ENCODE data around the gene FAM184A.

DNA sequence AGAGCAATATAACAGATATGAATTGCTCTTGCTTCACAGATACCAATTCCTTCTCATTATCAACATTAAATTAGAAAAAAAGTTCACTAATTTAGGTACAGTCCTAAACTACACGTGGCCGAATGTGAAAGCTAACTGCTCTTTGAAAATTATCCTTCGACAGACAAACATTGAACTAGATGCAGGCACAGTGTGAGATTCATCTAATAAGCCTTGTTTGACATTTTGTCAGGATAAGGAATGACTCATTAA, 1.1 kb downstream of the FAM184A start:
- no peak for TF ChIP-seq PHF8 (CRISPR knock-in tag; IDR thresholded peaks at IDR 0.05)
- TF ChIP-seq ZNF317 (CRISPR knock-in tag; IDR thresholded peaks at IDR 0.05), result no peak
- TF ChIP-seq, protein P1, sequence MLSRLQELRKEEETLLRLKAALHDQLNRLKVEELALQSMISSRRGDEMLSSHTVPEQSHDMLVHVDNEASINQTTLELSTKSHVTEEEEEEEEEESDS (CRISPR knock-in tag; IDR thresholded peaks at IDR 0.05; ENCODE audit: borderline replicate concordance), result no peak
- TF ChIP-seq, protein P2, sequence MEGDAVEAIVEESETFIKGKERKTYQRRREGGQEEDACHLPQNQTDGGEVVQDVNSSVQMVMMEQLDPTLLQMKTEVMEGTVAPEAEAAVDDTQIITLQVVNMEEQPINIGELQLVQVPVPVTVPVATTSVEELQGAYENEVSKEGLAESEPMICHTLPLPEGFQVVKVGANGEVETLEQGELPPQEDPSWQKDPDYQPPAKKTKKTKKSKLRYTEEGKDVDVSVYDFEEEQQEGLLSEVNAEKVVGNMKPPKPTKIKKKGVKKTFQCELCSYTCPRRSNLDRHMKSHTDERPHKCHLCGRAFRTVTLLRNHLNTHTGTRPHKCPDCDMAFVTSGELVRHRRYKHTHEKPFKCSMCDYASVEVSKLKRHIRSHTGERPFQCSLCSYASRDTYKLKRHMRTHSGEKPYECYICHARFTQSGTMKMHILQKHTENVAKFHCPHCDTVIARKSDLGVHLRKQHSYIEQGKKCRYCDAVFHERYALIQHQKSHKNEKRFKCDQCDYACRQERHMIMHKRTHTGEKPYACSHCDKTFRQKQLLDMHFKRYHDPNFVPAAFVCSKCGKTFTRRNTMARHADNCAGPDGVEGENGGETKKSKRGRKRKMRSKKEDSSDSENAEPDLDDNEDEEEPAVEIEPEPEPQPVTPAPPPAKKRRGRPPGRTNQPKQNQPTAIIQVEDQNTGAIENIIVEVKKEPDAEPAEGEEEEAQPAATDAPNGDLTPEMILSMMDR (CRISPR knock-in tag; IDR thresholded peaks at IDR 0.05), result no peak
- no peak for TF ChIP-seq NFE2L1 (CRISPR knock-in tag; IDR thresholded peaks at IDR 0.05; ENCODE audit: borderline replicate concordance)
- TF ChIP-seq ESRRA (CRISPR knock-in tag; IDR thresholded peaks at IDR 0.05; ENCODE audit: low read depth), result no peak
- no peak for TF ChIP-seq ZNF460 (CRISPR knock-in tag; IDR thresholded peaks at IDR 0.05; ENCODE audit: borderline replicate concordance)
- no peak for TF ChIP-seq JUNB (CRISPR knock-in tag; IDR thresholded peaks at IDR 0.05; ENCODE audit: borderline replicate concordance)
- no peak for TF ChIP-seq CREB1 (IDR thresholded peaks at IDR 0.05)
- no peak for TF ChIP-seq CREB1 (CRISPR knock-in tag; IDR thresholded peaks at IDR 0.05)
